Ovary (tissue), 3 donors: ENCODE results near the gene SIGLEC6.

Experiments
- EP300 ChIP-seq: sonication (generic); formaldehyde crosslinking; IDR thresholded peaks from one replicate; pipeline ENCODE4 v1.6.1; 2017; ENCODE audit warnings: antibody characterized with exemption
- POLR2A ChIP-seq: fragments of 450-650 bp; IDR thresholded peaks from one replicate; pipeline ENCODE4 v1.6.1; 2017; ENCODE audit warnings: antibody characterized with exemption, mild to moderate bottlenecking, moderate library complexity
- TF ChIP-seq, protein P1 (sequence below), 3 donors: fragments of 450-650 bp in 2 of 3; fragments of 200-600 bp in 1 of 3; IDR thresholded peaks; one replicate each; pipeline versions ENCODE4 v1.5.1 to v1.8.0; 2016 to 2022; ENCODE audit warnings: antibody characterized with exemption in 3 of 3, mild to moderate bottlenecking in 1 of 3
- donor health status: DM: no; HTN: no; CAD: no.

GRCh38 chr19:51521781-51522180, 9.7 kb downstream of the SIGLEC6 start:
- TF ChIP-seq, protein P1, sequence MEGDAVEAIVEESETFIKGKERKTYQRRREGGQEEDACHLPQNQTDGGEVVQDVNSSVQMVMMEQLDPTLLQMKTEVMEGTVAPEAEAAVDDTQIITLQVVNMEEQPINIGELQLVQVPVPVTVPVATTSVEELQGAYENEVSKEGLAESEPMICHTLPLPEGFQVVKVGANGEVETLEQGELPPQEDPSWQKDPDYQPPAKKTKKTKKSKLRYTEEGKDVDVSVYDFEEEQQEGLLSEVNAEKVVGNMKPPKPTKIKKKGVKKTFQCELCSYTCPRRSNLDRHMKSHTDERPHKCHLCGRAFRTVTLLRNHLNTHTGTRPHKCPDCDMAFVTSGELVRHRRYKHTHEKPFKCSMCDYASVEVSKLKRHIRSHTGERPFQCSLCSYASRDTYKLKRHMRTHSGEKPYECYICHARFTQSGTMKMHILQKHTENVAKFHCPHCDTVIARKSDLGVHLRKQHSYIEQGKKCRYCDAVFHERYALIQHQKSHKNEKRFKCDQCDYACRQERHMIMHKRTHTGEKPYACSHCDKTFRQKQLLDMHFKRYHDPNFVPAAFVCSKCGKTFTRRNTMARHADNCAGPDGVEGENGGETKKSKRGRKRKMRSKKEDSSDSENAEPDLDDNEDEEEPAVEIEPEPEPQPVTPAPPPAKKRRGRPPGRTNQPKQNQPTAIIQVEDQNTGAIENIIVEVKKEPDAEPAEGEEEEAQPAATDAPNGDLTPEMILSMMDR (IDR thresholded peaks at IDR 0.05) = no peak
- TF ChIP-seq POLR2A (no peak), EP300 (no peak)
